ENCODE measurements around the gene CPVL.

Gene CPVL

GRCh38 chr7:29145553-29146056, 732 bp downstream of the CPVL start:
- peaks cover 7% of the 10 kb centered on the region; the same call in 1 of the 2 replicates for H3K4me1 ChIP-seq
- peak overlapping the region; percentile 63 for H3K4me3 ChIP-seq
- no peaks in the 10 kb centered on the region for H3K9me3 ChIP-seq
- in situ Hi-C loops (cut with MboI; ENCODE audit: low sequenced_read_pairs): no loop called here
- peak; percentile 12 to 47 for DNase-seq (ENCODE audit: low spot score in 2 of 2)
- H3K36me3 ChIP-seq (replicated peaks): no peaks in the 10 kb centered on the region
- no peaks in the 10 kb centered on the region for H3K27me3 ChIP-seq (ENCODE audit: low read depth)

- H3K36me3 ChIP-seq (replicated peaks): no peaks in the 10 kb centered on the region
- H3K27me3 ChIP-seq (ENCODE audit: low read depth): no peaks in the 10 kb centered on the region
- in situ Hi-C loops (cut with MboI; ENCODE audit: low sequenced_read_pairs): no loop called here
- no peak overlapping the region for H3K4me3 ChIP-seq
- H3K4me1 ChIP-seq: peaks cover 22% of the 10 kb centered on the region
- DNase-seq (ENCODE audit: low spot score in 2 of 2): no peak
- no peaks in the 10 kb centered on the region for H3K9me3 ChIP-seq
Measured at GRCh38 chr7:29143751-29144150, 2.6 kb downstream of the CPVL start.

GRCh38 chr7:29142021-29142727, 4.2 kb downstream of the CPVL start:
- no peak for DNase-seq (ENCODE audit: low spot score in 2 of 2)

GRCh38 chr7:29140873-29141468, 5.4 kb downstream of the CPVL start:
- in situ Hi-C loops (cut with MboI; ENCODE audit: low sequenced_read_pairs): no loop called here
- Histone ChIP-seq H3K4me1 (peaks cover 21% of the 10 kb centered on the region), H3K4me3 (no peak overlapping the region), H3K9me3 (no peaks in the 10 kb centered on the region), H3K36me3 (replicated peaks) (no peaks in the 10 kb centered on the region), H3K27me3 (ENCODE audit: low read depth) (no peaks in the 10 kb centered on the region)
- DNase-seq (ENCODE audit: low spot score in 2 of 2): no peak

More at GRCh38 chr7:29142021-29142727, 4.2 kb downstream of the CPVL start:
- in situ Hi-C loops (cut with MboI; ENCODE audit: low sequenced_read_pairs): no loop called here
- Histone ChIP-seq H3K27me3 (ENCODE audit: low read depth) (no peaks in the 10 kb centered on the region), H3K4me3 (no peak overlapping the region), H3K9me3 (no peaks in the 10 kb centered on the region), H3K4me1 (peaks cover 23% of the 10 kb centered on the region), H3K36me3 (replicated peaks) (no peaks in the 10 kb centered on the region)

- in situ Hi-C loops (cut with MboI; ENCODE audit: low sequenced_read_pairs): no loop called here
- Histone ChIP-seq H3K36me3 (replicated peaks) (no peaks in the 10 kb centered on the region), H3K27me3 (ENCODE audit: low read depth) (no peaks in the 10 kb centered on the region), H3K4me1 (peaks cover 16% of the 10 kb centered on the region), H3K4me3 (no peak overlapping the region), H3K9me3 (no peaks in the 10 kb centered on the region)
- no peak for DNase-seq (ENCODE audit: low spot score in 2 of 2)
Measured at GRCh38 chr7:29139796-29140195, 6.5 kb downstream of the CPVL start.

- Histone ChIP-seq H3K27me3 (ENCODE audit: low read depth) (no peaks in the 10 kb centered on the region), H3K36me3 (replicated peaks) (no peaks in the 10 kb centered on the region), H3K9me3 (no peaks in the 10 kb centered on the region), H3K4me1 (peaks cover 16% of the 10 kb centered on the region), H3K4me3 (no peak overlapping the region)
- in situ Hi-C loops (cut with MboI; ENCODE audit: low sequenced_read_pairs): no loop called here
- peak in 1 of 2 experiments; percentile 38 for DNase-seq (ENCODE audit: low spot score in 2 of 2)
Measured at GRCh38 chr7:29139191-29139590, 7.1 kb downstream of the CPVL start.

GRCh38 chr7:29138588-29138987, 7.7 kb downstream of the CPVL start:
- DNase-seq (ENCODE audit: low spot score in 2 of 2): no peak
- in situ Hi-C loops (cut with MboI; ENCODE audit: low sequenced_read_pairs): no loop called here

GRCh38 chr7:29135846-29136245, 10.5 kb downstream of the CPVL start:
- in situ Hi-C loops (cut with MboI; ENCODE audit: low sequenced_read_pairs): no loop called here
- Histone ChIP-seq H3K4me3 (no peak overlapping the region), H3K36me3 (replicated peaks) (no peaks in the 10 kb centered on the region), H3K27me3 (ENCODE audit: low read depth) (no peaks in the 10 kb centered on the region), H3K9me3 (no peaks in the 10 kb centered on the region), H3K4me1 (peaks cover 16% of the 10 kb centered on the region)
- DNase-seq (ENCODE audit: low spot score in 2 of 2): no peak

More at GRCh38 chr7:29138588-29138987, 7.7 kb downstream of the CPVL start:
- peaks cover 16% of the 10 kb centered on the region for H3K4me1 ChIP-seq
- H3K4me3 ChIP-seq: no peak overlapping the region
- no peaks in the 10 kb centered on the region for H3K9me3 ChIP-seq
- H3K27me3 ChIP-seq (ENCODE audit: low read depth): no peaks in the 10 kb centered on the region
- no peaks in the 10 kb centered on the region for H3K36me3 ChIP-seq (replicated peaks)

- in situ Hi-C loops (cut with MboI; ENCODE audit: low sequenced_read_pairs): no loop called here
- Histone ChIP-seq H3K4me1 (peaks cover 2% of the 10 kb centered on the region; the same call in 1 of the 2 replicates), H3K4me3 (no peak overlapping the region), H3K27me3 (ENCODE audit: low read depth) (no peaks in the 10 kb centered on the region), H3K36me3 (replicated peaks) (no peaks in the 10 kb centered on the region), H3K9me3 (no peaks in the 10 kb centered on the region)
- DNase-seq (ENCODE audit: low spot score in 2 of 2): no peak
Measured at GRCh38 chr7:29132980-29133379, 13.4 kb downstream of the CPVL start.

GRCh38 chr7:29131678-29132077, 14.7 kb downstream of the CPVL start:
- no peaks in the 10 kb centered on the region for H3K36me3 ChIP-seq (replicated peaks)
- no peaks in the 10 kb centered on the region for H3K27me3 ChIP-seq (ENCODE audit: low read depth)
- peaks cover 2% of the 10 kb centered on the region; the same call in 1 of the 2 replicates for H3K4me1 ChIP-seq
- H3K9me3 ChIP-seq: no peaks in the 10 kb centered on the region
- in situ Hi-C loops (cut with MboI; ENCODE audit: low sequenced_read_pairs): no loop called here
- no peak overlapping the region for H3K4me3 ChIP-seq
- DNase-seq (ENCODE audit: low spot score in 2 of 2): no peak

GRCh38 chr7:29130096-29130495, 16.2 kb downstream of the CPVL start:
- H3K36me3 ChIP-seq (replicated peaks): no peaks in the 10 kb centered on the region
- H3K4me3 ChIP-seq: no peak overlapping the region
- peaks cover 2% of the 10 kb centered on the region; the same call in 1 of the 2 replicates for H3K4me1 ChIP-seq
- in situ Hi-C loops (cut with MboI; ENCODE audit: low sequenced_read_pairs): no loop called here
- no peak for DNase-seq (ENCODE audit: low spot score in 2 of 2)
- no peaks in the 10 kb centered on the region for H3K9me3 ChIP-seq
- H3K27me3 ChIP-seq (ENCODE audit: low read depth): no peaks in the 10 kb centered on the region

- no peaks in the 10 kb centered on the region for H3K9me3 ChIP-seq
- H3K4me3 ChIP-seq: no peak overlapping the region
- H3K36me3 ChIP-seq (replicated peaks): no peaks in the 10 kb centered on the region
- H3K4me1 ChIP-seq: peaks cover 2% of the 10 kb centered on the region; the same call in 1 of the 2 replicates
- H3K27me3 ChIP-seq (ENCODE audit: low read depth): no peaks in the 10 kb centered on the region
- in situ Hi-C loops (cut with MboI; ENCODE audit: low sequenced_read_pairs): no loop called here
- DNase-seq (ENCODE audit: low spot score in 2 of 2): no peak
Measured at GRCh38 chr7:29127527-29127926, 18.8 kb downstream of the CPVL start.

GRCh38 chr7:29126804-29127203, 19.5 kb downstream of the CPVL start:
- in situ Hi-C loops (cut with MboI; ENCODE audit: low sequenced_read_pairs): no loop called here
- H3K27me3 ChIP-seq (ENCODE audit: low read depth): no peaks in the 10 kb centered on the region
- H3K9me3 ChIP-seq: no peaks in the 10 kb centered on the region
- no peaks in the 10 kb centered on the region for H3K36me3 ChIP-seq (replicated peaks)
- H3K4me1 ChIP-seq: peaks cover 2% of the 10 kb centered on the region; the same call in 1 of the 2 replicates
- no peak overlapping the region for H3K4me3 ChIP-seq
- DNase-seq (ENCODE audit: low spot score in 2 of 2): no peak

GRCh38 chr7:29123626-29124190, 22.6 kb downstream of the CPVL start:
- no peak overlapping the region for H3K4me3 ChIP-seq
- in situ Hi-C loops (cut with MboI; ENCODE audit: low sequenced_read_pairs): no loop called here
- DNase-seq (ENCODE audit: low spot score in 2 of 2): no peak
- no peaks in the 10 kb centered on the region for H3K36me3 ChIP-seq (replicated peaks)
- no peaks in the 10 kb centered on the region for H3K27me3 ChIP-seq (ENCODE audit: low read depth)
- H3K4me1 ChIP-seq: no peaks in the 10 kb centered on the region; the same call in 1 of the 2 replicates
- no peaks in the 10 kb centered on the region for H3K9me3 ChIP-seq
